Islet of Langerhans (tissue), 1 donor: ENCODE data around the gene ANKRD36C.
"Not testable (repeated sequence)": the region's sequence is repeated elsewhere in the genome, so short reads cannot be mapped to it uniquely, and the experiment has no call there.

Experiments
- FAIRE-seq: peaks from one replicate; lab custom pipeline; 2011; peaks lifted over from hg19 to GRCh38; lab: Jason Lieb, UNC

The ANKRD36C gene

DNA sequence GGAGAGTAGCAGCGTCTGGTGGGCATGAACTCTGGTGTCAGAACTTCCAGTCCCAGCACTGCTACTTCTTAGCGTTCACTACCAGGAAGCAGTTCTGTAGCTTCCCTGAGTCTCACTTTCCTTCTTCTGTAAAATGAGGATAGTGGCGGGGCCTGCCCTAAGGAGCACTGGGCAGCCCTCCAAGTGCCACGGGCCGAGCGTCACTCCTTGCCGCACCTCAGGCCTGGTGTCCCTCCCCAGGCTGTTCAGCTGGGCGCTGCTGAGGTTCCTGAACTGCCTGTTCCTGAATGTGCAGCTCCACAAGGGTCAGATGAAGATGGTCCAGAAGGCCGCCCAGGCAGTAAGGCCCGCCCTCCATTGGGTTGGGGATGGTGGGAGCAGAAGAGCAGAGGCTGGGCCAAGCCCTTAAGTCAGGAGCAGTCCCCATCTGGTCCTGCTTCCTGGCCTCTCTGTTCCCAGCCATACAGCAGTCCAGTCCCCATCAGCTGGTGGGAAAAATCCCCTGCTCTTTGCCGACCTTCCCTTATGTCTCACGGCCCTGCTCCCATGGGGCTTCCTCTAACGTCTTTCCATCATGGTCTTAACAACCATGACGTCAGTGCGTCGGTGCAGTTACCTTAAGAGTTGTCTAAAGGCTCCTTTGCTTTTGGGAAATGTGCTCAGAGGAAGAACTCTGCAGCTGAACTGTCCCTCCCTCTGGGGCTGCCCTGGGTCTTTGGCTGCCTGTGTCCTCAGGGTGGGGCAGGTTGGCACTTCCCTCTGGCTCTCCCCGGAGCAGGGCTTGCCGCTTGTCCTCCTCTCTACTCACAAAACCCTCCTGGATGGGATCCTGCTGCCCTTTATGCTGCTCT is 195.2 kb downstream of the ANKRD36C start:
- FAIRE-seq = not testable (repeated sequence)

DNA sequence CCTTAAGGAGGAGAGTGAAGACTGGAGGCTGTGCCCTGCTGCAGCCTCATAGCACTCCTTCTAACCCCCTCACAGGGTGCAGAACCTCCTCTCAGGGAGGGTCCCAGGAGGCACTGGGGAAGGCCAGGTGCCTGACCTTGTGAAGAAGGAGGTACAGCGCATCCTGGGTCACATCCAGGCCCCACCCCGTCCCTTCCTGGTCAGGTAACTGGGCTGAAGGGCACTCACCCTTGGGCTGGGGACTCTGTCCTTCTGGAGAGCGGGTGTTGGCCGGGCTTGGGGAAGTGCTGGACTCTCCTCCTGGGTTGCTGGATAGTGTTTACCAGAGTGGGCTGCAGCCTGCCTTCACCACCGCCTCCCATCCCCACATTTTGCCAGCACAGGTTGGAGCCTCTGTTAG is 197.7 kb downstream of the ANKRD36C start:
- FAIRE-seq = not testable (repeated sequence)

DNA sequence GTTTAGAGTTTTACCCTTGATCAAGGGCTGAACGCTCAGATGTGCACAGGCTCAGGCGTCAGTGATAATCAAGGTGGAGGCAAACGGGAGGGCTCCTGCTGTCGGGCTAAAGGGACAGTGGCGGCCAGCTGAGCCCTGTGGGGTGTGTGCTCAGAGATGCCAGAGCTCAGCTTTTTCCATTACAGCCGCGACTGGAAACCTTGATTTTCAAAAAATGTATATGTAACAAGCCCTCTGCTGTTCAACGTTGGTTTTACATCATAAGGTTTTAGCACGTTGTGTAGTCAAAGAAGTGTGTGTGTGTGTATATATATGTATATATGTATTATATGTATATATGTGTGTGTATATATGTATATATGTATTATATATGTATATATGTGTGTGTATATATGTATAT is 201.4 kb downstream of the ANKRD36C start:
- not testable (repeated sequence) for FAIRE-seq

DNA sequence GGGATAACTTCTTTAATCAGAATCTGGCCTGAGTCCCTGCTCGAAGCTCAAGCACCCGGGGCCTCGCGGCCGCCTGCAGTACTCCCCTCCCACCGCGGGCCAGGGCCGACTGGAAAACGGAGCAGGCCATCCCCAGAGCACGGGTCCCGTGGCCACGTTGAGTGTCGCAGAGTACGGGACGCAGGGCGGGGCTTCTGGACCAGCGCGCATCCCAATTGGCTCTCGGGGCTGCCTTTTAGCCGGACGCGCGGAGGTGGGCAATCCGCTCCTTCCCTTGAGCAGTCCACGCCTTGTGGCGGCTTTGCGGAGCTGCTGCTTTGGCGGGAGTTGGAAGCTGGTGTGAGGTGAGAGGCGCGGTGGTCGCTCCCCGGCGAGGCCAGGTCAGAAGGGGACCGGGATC is 202.2 kb downstream of the ANKRD36C start:
- not testable (repeated sequence) for FAIRE-seq

DNA sequence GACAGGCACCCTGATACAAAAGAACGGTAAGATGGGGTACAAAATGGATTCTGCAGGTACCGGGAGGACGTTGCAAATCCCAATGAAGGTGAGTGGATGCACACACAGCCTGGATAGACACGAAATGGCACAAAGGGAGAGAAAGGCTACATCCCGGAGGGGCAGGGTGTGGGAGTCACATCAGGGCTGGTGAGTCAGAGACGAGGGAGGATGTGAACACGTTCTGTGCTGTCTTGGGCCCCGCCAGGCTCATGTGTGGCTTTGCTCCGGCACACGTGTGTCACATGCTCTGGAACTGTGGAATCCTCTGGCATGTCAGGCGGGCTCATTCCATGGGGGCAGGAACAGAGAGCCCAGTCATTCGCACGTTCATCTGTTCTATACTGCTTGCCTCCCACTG is 203.0 kb downstream of the ANKRD36C start:
- FAIRE-seq = not testable (repeated sequence)
